Smooth muscle cell (in vitro differentiated cells): ENCODE results near the gene CSF2RB. TPM values are rescaled to one million over a fixed set of nuclear protein-coding genes. Genes with fewer than 3 reads are reported as not detected.

Source experiments
- DNase-seq: peaks from one replicate; lab custom pipeline; 2025; ENCODE audit not compliant: unreplicated experiment; lab: John Stamatoyannopoulos, UW
- H2AFZ ChIP-seq: fragments of 200-600 bp; sonication (generic); 2 replicates; pipeline ENCODE4 v1.6.0; 2016; ENCODE audit warnings: antibody characterized with exemption, low read depth, mild to moderate bottlenecking
- H3F3A ChIP-seq: fragments of 200-600 bp; sonication (generic); 2 replicates; pipeline ENCODE4 v1.6.0; 2017; ENCODE audit warnings: antibody characterized with exemption, low read depth
- H3K27ac ChIP-seq: fragments of 200-600 bp; sonication (generic); 2 replicates; pipeline ENCODE4 v1.5.1; 2016; ENCODE audit warnings: low read depth, mild to moderate bottlenecking
- H3K27me3 ChIP-seq: fragments of 200-600 bp; sonication (generic); 2 replicates; pipeline ENCODE4 v1.6.1; 2016; ENCODE audit warnings: low read depth, mild to moderate bottlenecking
- H3K36me3 ChIP-seq: fragments of 200-600 bp; sonication (generic); 2 replicates; pipeline ENCODE4 v1.5.1; 2016; ENCODE audit warnings: low read depth
- H3K4me1 ChIP-seq: fragments of 200-600 bp; sonication (generic); 2 replicates; pipeline ENCODE4 v1.5.1; 2016; ENCODE audit warnings: low read depth
- H3K4me2 ChIP-seq: fragments of 200-600 bp; sonication (generic); 2 replicates; pipeline ENCODE4 v1.6.0; 2016; ENCODE audit warnings: mild to moderate bottlenecking
- H3K4me3 ChIP-seq: fragments of 200-600 bp; sonication (generic); 2 replicates; pipeline ENCODE4 v1.5.1; 2016; ENCODE audit warnings: mild to moderate bottlenecking
- H3K79me2 ChIP-seq: fragments of 200-600 bp; sonication (generic); 2 replicates; pipeline ENCODE4 v1.6.0; 2016; ENCODE audit warnings: low read depth, mild to moderate bottlenecking
- H3K9ac ChIP-seq: fragments of 200-600 bp; sonication (generic); 2 replicates; pipeline ENCODE4 v1.6.0; 2016; ENCODE audit warnings: low read depth
- H3K9me3 ChIP-seq: fragments of 200-600 bp; sonication (generic); replicated peaks from 2 replicates; pipeline ENCODE4 v1.5.1; 2016; ENCODE audit warnings: low read depth
- H4K20me1 ChIP-seq: fragments of 200-600 bp; sonication (generic); 2 replicates; pipeline ENCODE4 v1.6.0; 2016; ENCODE audit warnings: low read depth
- WGBS: methylation state at CpG from one replicate; pipeline ENCODE4 v1.1.7; 2016; ENCODE audit warnings: low lambda C conversion rate; 5-methylcytosine and 5-hydroxymethylcytosine counted together
- polyA plus RNA-seq: library from polyadenylated mRNA; unstranded; fragments of >200 nt; fragmentation: Nextera tagmentation; extraction: Ambion mirVana; gene quantifications from 2 replicates; pipeline ENCODE4 v1.2.1, GENCODE V29; 2016
- total RNA-seq: library from RNA; depleted of rRNA; stranded (reverse); fragments of >200 nt; gene quantifications from 2 replicates; pipeline ENCODE4 v1.2.3, GENCODE V29; 2014
- TF ChIP-seq, protein P1 (sequence below): fragments of 200-600 bp; sonication (generic); IDR thresholded peaks from 2 replicates; pipeline ENCODE4 v1.5.1; 2017; ENCODE audit warnings: borderline replicate concordance, mild to moderate bottlenecking, antibody characterized with exemption; ENCODE audit not compliant: insufficient read depth, poor library complexity, severe bottlenecking

CSF2RB gene
- total and polyA plus RNA-seq, 2 experiments from 2014 or later, result 0.43 TPM; not detected in 1

DNA sequence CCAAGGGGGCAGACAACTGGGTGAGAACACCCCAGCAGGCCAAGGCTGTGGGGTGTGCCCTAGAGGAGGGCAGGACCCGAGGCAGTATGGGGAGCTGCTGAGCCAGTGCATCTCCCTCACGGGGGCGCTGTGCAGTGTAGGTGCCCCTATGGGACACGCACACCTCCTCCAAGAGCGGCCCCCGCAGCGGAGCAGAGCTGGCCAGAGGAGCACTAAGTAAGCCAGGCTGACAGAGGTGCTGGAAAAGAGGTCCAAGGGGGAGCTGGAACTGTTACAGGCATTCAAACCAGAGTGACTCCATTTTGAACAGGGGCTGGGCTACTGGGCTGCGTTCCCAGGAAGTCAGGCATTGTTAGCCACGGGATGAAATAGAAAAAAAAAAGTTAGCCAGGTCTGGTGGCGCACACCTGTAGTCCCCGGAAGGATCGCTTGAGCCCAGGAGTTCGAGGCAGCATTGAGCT is 64.0 kb downstream of the CSF2RB start:
- no peak for DNase-seq
- H3K9ac ChIP-seq, result no peak overlapping the region

DNA sequence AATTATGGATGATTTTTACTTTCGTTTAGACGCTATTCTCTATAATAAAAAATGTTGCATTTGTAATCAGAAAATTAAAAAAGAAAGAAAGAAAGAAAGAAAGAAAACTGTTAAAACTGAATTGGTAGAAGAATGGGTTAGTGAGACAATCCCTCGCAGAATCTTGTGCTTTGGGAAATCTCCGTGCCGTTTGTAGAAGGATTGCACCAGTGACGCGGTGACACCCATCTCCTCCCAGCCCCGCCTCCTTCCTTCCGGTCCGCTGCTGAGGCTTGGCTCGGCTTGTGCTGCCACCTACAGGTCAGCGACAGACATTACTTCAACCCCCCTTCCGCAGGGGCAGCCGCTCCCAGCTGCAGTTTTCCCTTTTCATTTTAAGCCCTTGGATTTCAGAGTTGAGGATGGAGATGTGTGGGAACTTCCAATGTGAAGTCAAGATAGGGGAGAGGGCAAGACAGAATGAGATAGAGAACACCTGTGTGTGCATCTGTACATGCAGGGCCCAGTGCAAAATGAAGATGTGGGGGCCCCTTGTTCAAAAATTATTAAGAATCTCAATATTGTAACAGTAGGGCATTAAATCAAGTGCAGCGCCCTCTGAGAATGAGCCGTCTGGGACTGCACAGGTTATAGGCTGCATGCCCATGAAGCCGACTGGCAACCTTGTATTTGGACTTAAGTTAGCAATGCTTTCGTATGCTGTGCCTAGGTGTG is 64.7 kb downstream of the CSF2RB start:
- no peaks in the 10 kb centered on the region for H4K20me1 ChIP-seq
- H2AFZ ChIP-seq, result peak overlapping the region; percentile 60
- WGBS, result 19% methylated on average over 18 of the region's 18 CpGs
- H3K4me1 ChIP-seq, result no peaks in the 10 kb centered on the region
- H3K79me2 ChIP-seq, result no peaks in the 10 kb centered on the region
- H3K36me3 ChIP-seq, result no peaks in the 10 kb centered on the region
- H3K9me3 ChIP-seq, result no peaks in the 10 kb centered on the region
- H3K27ac ChIP-seq, result no peak overlapping the region
- no peaks in the 10 kb centered on the region for H3F3A ChIP-seq
- peak overlapping the region; percentile 87 for H3K4me2 ChIP-seq
- H3K9ac ChIP-seq, result no peak overlapping the region
- peak; percentile 64 for DNase-seq
- TF ChIP-seq, protein P1, sequence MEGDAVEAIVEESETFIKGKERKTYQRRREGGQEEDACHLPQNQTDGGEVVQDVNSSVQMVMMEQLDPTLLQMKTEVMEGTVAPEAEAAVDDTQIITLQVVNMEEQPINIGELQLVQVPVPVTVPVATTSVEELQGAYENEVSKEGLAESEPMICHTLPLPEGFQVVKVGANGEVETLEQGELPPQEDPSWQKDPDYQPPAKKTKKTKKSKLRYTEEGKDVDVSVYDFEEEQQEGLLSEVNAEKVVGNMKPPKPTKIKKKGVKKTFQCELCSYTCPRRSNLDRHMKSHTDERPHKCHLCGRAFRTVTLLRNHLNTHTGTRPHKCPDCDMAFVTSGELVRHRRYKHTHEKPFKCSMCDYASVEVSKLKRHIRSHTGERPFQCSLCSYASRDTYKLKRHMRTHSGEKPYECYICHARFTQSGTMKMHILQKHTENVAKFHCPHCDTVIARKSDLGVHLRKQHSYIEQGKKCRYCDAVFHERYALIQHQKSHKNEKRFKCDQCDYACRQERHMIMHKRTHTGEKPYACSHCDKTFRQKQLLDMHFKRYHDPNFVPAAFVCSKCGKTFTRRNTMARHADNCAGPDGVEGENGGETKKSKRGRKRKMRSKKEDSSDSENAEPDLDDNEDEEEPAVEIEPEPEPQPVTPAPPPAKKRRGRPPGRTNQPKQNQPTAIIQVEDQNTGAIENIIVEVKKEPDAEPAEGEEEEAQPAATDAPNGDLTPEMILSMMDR, result peak; percentile 86
- peak overlapping the region; percentile 50 for H3K4me3 ChIP-seq
- no peaks in the 10 kb centered on the region for H3K27me3 ChIP-seq

More for the DNA sequence above, 64.0 kb downstream of the CSF2RB start:
- no peaks in the 10 kb centered on the region for H4K20me1 ChIP-seq
- H2AFZ ChIP-seq, result peak overlapping the region; percentile 60
- H3F3A ChIP-seq, result no peaks in the 10 kb centered on the region
- no peaks in the 10 kb centered on the region for H3K9me3 ChIP-seq
- no peaks in the 10 kb centered on the region for H3K79me2 ChIP-seq
- TF ChIP-seq, protein P1, result peak; percentile 38
- peak overlapping the region; percentile 87 for H3K4me2 ChIP-seq
- no peaks in the 10 kb centered on the region for H3K4me1 ChIP-seq
- no peaks in the 10 kb centered on the region for H3K27me3 ChIP-seq
- WGBS, result 37% methylated on average over 13 of the region's 13 CpGs
- H3K4me3 ChIP-seq, result peak overlapping the region; percentile 50
- no peaks in the 10 kb centered on the region for H3K36me3 ChIP-seq
- H3K27ac ChIP-seq, result no peak overlapping the region

DNA sequence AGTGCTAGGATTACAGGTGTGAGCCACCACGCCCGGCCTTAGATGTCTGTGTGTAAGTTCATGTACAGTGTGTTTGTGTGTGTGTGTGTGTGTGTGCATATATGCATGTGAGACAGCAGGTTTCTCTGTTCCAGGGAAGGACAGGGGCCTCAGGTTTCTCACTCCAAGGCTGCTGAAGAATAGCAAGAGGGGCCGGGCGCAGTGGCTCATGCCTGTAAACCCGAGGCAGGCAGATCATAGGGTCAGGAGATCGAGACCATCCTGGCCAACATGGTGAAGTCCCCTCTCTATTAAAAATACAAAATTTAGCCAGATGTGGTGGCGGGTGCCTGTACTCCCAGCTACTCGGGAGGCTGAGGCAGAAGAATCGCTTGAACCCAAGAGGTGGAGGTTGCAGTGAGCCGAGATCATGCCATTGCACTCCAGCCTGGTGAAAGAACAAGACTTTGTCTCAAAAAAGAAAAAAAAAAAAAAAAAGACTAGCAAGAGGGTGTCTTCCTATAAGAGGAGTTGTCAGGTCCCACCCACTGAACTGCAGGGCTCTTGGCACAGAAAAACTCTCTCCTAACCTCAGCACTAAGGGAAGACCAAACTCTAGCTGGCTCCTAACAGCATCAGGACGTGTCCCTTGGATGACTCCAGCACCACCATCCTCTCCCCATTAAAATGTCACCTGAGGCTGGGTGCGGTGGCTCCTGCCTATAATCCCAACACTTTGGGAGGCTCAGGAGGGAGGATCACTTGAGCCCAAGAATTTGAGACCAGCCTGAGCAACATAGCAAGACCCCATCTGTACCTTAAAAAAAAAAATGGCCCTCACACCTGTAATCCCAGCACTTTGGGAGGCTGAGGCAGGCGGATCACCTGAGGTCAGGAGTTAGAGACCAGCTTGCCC is 65.8 kb downstream of the CSF2RB start:
- DNase-seq, result no peak
- Histone ChIP-seq H3F3A (no peaks in the 10 kb centered on the region), H3K36me3 (no peaks in the 10 kb centered on the region), H3K9me3 (no peaks in the 10 kb centered on the region), H3K27ac (no peak overlapping the region), H3K79me2 (no peaks in the 10 kb centered on the region), H3K9ac (no peak overlapping the region), H3K27me3 (no peaks in the 10 kb centered on the region), H3K4me2 (no peak overlapping the region), H3K4me3 (no peak overlapping the region), H2AFZ (no peak overlapping the region), H4K20me1 (no peaks in the 10 kb centered on the region), H3K4me1 (no peaks in the 10 kb centered on the region)
- 90% methylated on average over 13 of the region's 13 CpGs for WGBS
- TF ChIP-seq, protein P1, result no peak
